ENCODE results near the gene ERVW-1. TPM values are rescaled to one million over a fixed set of nuclear protein-coding genes. Genes with fewer than 3 reads are reported as not detected.
"Not testable (repeated sequence)": the region's sequence is repeated elsewhere in the genome, so short reads cannot be mapped to it uniquely, and the experiment has no call there.

Gene ERVW-1
- total RNA-seq, 1 experiment from 2014 or later = not detected

GRCh38 chr7:92478711-92479110 lies 965 bp upstream of the ERVW-1 start:
- no peak for ATAC-seq
- no peak overlapping the region for H3K27ac ChIP-seq (ENCODE audit: low read length)
- CTCF ChIA-PET = no interaction called here

GRCh38 chr7:92478095-92478494 lies 349 bp upstream of the ERVW-1 start:
- DNase-seq = no peak
- no TSS peak for BruUV-seq (replicated peaks)
- TF ChIP-seq EZH2phosphoT487 (IDR thresholded peaks at IDR 0.05; ENCODE audit: borderline replicate concordance, low read length) = no peak
- TF ChIP-seq CTCF (conservative IDR thresholded peaks at IDR 0.05; ENCODE audit: low read depth, low read length) = no peak
- no peak for ATAC-seq
- ChIA-PET POLR2A (ENCODE audit: unreplicated experiment) (no interaction called here), CTCF (no interaction called here)
- Histone ChIP-seq H3F3A (ENCODE audit: low read length, unreplicated experiment) (no peaks in the 10 kb centered on the region), H3K79me2 (ENCODE audit: low read length) (no peaks in the 10 kb centered on the region), H4K20me1 (ENCODE audit: low read length) (no peaks in the 10 kb centered on the region), H3K27me3 (ENCODE audit: low read length) (no peaks in the 10 kb centered on the region), H3K27ac (ENCODE audit: low read length) (no peak overlapping the region), H3K9me3 (ENCODE audit: low read length) (no peaks in the 10 kb centered on the region), H2AFZ (ENCODE audit: low read length) (no peak overlapping the region), H3K4me2 (ENCODE audit: low read length) (no peak overlapping the region), H3K9ac (ENCODE audit: low read length) (no peak overlapping the region), H3K4me3 (ENCODE audit: low read length) (no peak overlapping the region), H3K9me2 (replicated peaks; ENCODE audit: low read length) (no peaks in the 10 kb centered on the region), H3K4me1 (ENCODE audit: insufficient read depth, low read length) (peaks cover 4% of the 10 kb centered on the region; the same call in 1 of the 2 replicates), H3K36me3 (ENCODE audit: low read depth, low read length) (no peaks in the 10 kb centered on the region)
- intact Hi-C loops (cut with micrococcal nuclease) = no loop called here

More at GRCh38 chr7:92478711-92479110, 965 bp upstream of the ERVW-1 start:
- Histone ChIP-seq H3K79me2 (ENCODE audit: low read length) (no peaks in the 10 kb centered on the region), H3K36me3 (ENCODE audit: low read depth, low read length) (no peaks in the 10 kb centered on the region), H2AFZ (ENCODE audit: low read length) (no peak overlapping the region), H3K4me1 (ENCODE audit: insufficient read depth, low read length) (peaks cover 4% of the 10 kb centered on the region; the same call in 1 of the 2 replicates), H3K4me3 (ENCODE audit: low read length) (no peak overlapping the region), H3K9me3 (ENCODE audit: low read length) (no peaks in the 10 kb centered on the region), H3K9me2 (replicated peaks; ENCODE audit: low read length) (no peaks in the 10 kb centered on the region), H3K4me2 (ENCODE audit: low read length) (no peak overlapping the region), H4K20me1 (ENCODE audit: low read length) (no peaks in the 10 kb centered on the region), H3K27me3 (ENCODE audit: low read length) (no peaks in the 10 kb centered on the region), H3K9ac (ENCODE audit: low read length) (no peak overlapping the region), H3F3A (ENCODE audit: low read length, unreplicated experiment) (no peaks in the 10 kb centered on the region)
- TF ChIP-seq EZH2 (IDR thresholded peaks at IDR 0.05; ENCODE audit: low read length, unreplicated experiment) = no peak
- no peak for TF ChIP-seq EZH2phosphoT487 (IDR thresholded peaks at IDR 0.05; ENCODE audit: borderline replicate concordance, low read length)
- TF ChIP-seq CTCF (conservative IDR thresholded peaks at IDR 0.05; ENCODE audit: low read depth, low read length) = no peak
- BruUV-seq (replicated peaks) = no TSS peak
- DNase-seq = no peak
- intact Hi-C loops (cut with micrococcal nuclease) = no loop called here
- POLR2A ChIA-PET (ENCODE audit: unreplicated experiment) = no interaction called here

DNA sequence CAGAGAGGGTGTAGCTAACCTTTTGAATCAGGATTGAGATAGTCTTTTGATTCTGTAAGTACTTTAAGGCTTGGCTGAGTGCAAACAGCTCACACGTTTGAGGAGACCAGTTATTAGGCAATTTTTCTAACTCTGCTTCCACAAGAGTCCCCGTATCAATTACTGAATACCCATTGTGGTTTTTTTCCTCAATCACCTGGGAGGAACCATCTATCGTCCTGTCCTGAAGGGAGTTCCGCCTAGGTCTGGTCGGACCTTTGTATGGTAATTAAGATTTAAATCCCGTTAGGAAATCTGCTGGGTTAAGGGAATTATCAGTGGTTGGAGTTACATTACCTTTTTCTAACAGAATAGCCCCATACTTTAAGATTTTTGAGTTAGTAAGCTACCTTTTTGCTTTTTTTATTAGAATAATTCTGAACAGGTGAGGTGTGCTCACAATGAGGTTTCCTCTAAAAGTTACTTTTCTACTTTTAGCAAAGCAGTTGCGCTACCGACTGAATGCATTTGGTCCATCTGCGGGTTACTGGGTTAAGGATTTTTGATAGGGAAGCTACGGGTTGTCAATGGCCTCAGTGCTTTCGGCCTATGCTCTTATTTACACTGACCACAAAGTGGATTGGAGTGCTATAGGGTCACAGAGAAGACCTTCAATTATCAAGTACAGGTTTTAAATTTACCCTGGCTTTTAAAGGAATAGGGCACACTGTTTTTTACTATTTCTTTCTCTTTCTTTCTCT lies 1.7 kb downstream of the ERVW-1 start:
- H3K4me3 ChIP-seq (ENCODE audit: low read length); H3K9me2 ChIP-seq (replicated peaks; ENCODE audit: low read length); H2AFZ ChIP-seq (ENCODE audit: low read length); POLR2A ChIA-PET (ENCODE audit: unreplicated experiment); H4K20me1 ChIP-seq (ENCODE audit: low read length); H3K79me2 ChIP-seq (ENCODE audit: low read length); H3K9me3 ChIP-seq (ENCODE audit: low read length); H3K27me3 ChIP-seq (ENCODE audit: low read length); H3K27ac ChIP-seq (ENCODE audit: low read length); CTCF ChIA-PET; ATAC-seq; H3K9ac ChIP-seq (ENCODE audit: low read length); H3K4me1 ChIP-seq (ENCODE audit: insufficient read depth, low read length); H3K4me2 ChIP-seq (ENCODE audit: low read length); intact Hi-C loops (cut with micrococcal nuclease); DNase-seq; BruUV-seq (replicated peaks); H3K36me3 ChIP-seq (ENCODE audit: low read depth, low read length); H3F3A ChIP-seq (ENCODE audit: low read length, unreplicated experiment): not testable (repeated sequence)

DNA sequence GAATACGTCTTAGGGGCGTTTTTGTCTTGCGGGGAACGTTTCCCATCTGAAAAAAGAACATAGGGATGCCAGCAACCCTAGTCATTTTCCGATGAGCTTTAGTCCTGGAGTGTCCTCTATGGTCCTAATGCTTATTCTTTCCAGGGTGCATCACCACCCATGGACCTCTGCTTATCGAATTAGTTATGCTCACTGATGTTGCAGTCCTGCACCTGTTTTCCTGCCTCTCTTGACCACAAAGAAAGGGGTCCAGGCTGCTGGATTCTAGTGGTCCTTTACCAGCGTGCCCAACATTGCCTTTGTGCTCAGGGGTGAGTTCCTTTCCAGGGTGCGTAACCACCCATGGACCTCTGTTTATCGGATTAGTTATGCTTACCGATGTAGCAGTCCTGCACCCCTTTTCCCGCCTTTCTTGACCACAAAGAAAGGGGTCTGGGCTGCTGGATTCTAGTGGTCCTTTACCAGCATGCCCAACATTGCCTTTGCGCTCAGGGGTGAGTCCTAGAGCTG lies 2.4 kb downstream of the ERVW-1 start:
- H3K9me3 ChIP-seq (ENCODE audit: low read length); H3K27ac ChIP-seq (ENCODE audit: low read length); H4K20me1 ChIP-seq (ENCODE audit: low read length); H2AFZ ChIP-seq (ENCODE audit: low read length); BruUV-seq (replicated peaks); H3K36me3 ChIP-seq (ENCODE audit: low read depth, low read length); H3K4me3 ChIP-seq (ENCODE audit: low read length); ATAC-seq; H3K4me1 ChIP-seq (ENCODE audit: insufficient read depth, low read length); H3K79me2 ChIP-seq (ENCODE audit: low read length); H3K9me2 ChIP-seq (replicated peaks; ENCODE audit: low read length); H3K27me3 ChIP-seq (ENCODE audit: low read length); H3K4me2 ChIP-seq (ENCODE audit: low read length); H3K9ac ChIP-seq (ENCODE audit: low read length); intact Hi-C loops (cut with micrococcal nuclease); CTCF ChIA-PET; POLR2A ChIA-PET (ENCODE audit: unreplicated experiment); H3F3A ChIP-seq (ENCODE audit: low read length, unreplicated experiment); DNase-seq: not testable (repeated sequence)

GRCh38 chr7:92473989-92474388 lies 3.8 kb downstream of the ERVW-1 start:
- H3K79me2 ChIP-seq (ENCODE audit: low read length); H3K9ac ChIP-seq (ENCODE audit: low read length); H3K9me2 ChIP-seq (replicated peaks; ENCODE audit: low read length); H3K9me3 ChIP-seq (ENCODE audit: low read length); H3K4me1 ChIP-seq (ENCODE audit: insufficient read depth, low read length); BruUV-seq (replicated peaks); POLR2A ChIA-PET (ENCODE audit: unreplicated experiment); intact Hi-C loops (cut with micrococcal nuclease); H3F3A ChIP-seq (ENCODE audit: low read length, unreplicated experiment); H3K27me3 ChIP-seq (ENCODE audit: low read length); H3K36me3 ChIP-seq (ENCODE audit: low read depth, low read length); CTCF ChIA-PET; H3K4me3 ChIP-seq (ENCODE audit: low read length); H4K20me1 ChIP-seq (ENCODE audit: low read length); ATAC-seq: not testable (repeated sequence)
- peak; percentile 69 for DNase-seq
- Histone ChIP-seq H3K4me2 (ENCODE audit: low read length) (peak overlapping the region; percentile 49), H2AFZ (ENCODE audit: low read length) (peak overlapping the region; percentile 27; the same call in 1 of the 2 replicates), H3K27ac (ENCODE audit: low read length) (peak overlapping the region; percentile 34)
